Endothelial cell of umbilical vein (primary cell): ENCODE measurements around the gene DEF6. TPM values are rescaled to one million over a fixed set of nuclear protein-coding genes. Genes with fewer than 3 reads are reported as not detected.

ENCODE experiments used
- BruUV-seq: library from RNA; stranded (reverse); fragments of 400-500 nt; replicated peaks from 2 replicates; lab custom pipeline; 2021; lab: Mats Ljungman, UMichigan
- CTCF ChIA-PET: fragments of 300-600, 350-600 bp; sonication (Branson Sonifier 250); formaldehyde crosslinking; loops from one replicate; lab custom pipeline; 2021; ENCODE audit warnings: antibody characterized with exemption, inconsistent platforms; lab: Charles Lee
- POLR2A ChIA-PET: fragments of 300-600, 350-600 bp; sonication (Branson Sonifier 250); formaldehyde crosslinking; loops from one replicate; lab custom pipeline; 2021; ENCODE audit warnings: antibody characterized with exemption, inconsistent platforms; lab: Charles Lee
- DNase-seq: peaks from one replicate; pipeline ENCODE4 v3.0.0-alpha.2; 2011; ENCODE audit warnings: low read depth, low spot score
- FAIRE-seq: peaks from 2 replicates; lab custom pipeline; 2011; peaks lifted over from hg19 to GRCh38; lab: Jason Lieb, UNC
- H2AFZ ChIP-seq: 2 replicates; pipeline ENCODE4 v1.6.0; 2012; ENCODE audit warnings: low read depth, low read length, control low read depth, inconsistent platforms
- H3K27ac ChIP-seq: 2 replicates; pipeline ENCODE4 v1.5.1; 2011; ENCODE audit warnings: low read depth, mild to moderate bottlenecking, control low read depth, low read length, moderate library complexity; ENCODE audit not compliant: insufficient read depth
- H3K27me3 ChIP-seq, 2 experiments: 2 replicates each; pipeline versions ENCODE4 v1.6.0 to v1.6.1; 2011; ENCODE audit warnings: low read length in 2 of 2, mixed read lengths in 1 of 2; ENCODE audit not compliant: control insufficient read depth in 2 of 2, insufficient read depth in 2 of 2
- H3K36me3 ChIP-seq, 2 experiments: 2 replicates in 1 of 2; 3 replicates in 1 of 2; pipeline ENCODE4 v1.5.1; 2011; ENCODE audit warnings: low read length in 2 of 2, mild to moderate bottlenecking in 1 of 2, moderate library complexity in 1 of 2; ENCODE audit not compliant: control insufficient read depth in 2 of 2, insufficient read depth in 2 of 2; ENCODE audit errors: extremely low read depth in 1 of 2
- H3K4me1 ChIP-seq: 3 replicates; pipeline ENCODE4 v1.5.1; 2011; ENCODE audit warnings: mild to moderate bottlenecking, low read length; ENCODE audit not compliant: control insufficient read depth, insufficient read depth; ENCODE audit errors: extremely low read depth
- H3K4me2 ChIP-seq: 2 replicates; pipeline ENCODE4 v1.6.1; 2011; ENCODE audit warnings: low read length, control low read depth, mixed read lengths; ENCODE audit not compliant: insufficient read depth
- H3K4me3 ChIP-seq, 3 experiments: fragments of 200-600 bp in 1 of 3; sonication (generic), shearing (Covaris generic) in 1 of 3; replicated peaks in 1 of 3; 2 replicates each; pipeline ENCODE4 v1.5.1; 2011 to 2016; ENCODE audit warnings: control low read depth in 3 of 3, low read length in 3 of 3, mild to moderate bottlenecking in 2 of 3, inconsistent platforms in 1 of 3, low read depth in 1 of 3, moderate library complexity in 1 of 3; ENCODE audit not compliant: insufficient read depth in 1 of 3
- H3K79me2 ChIP-seq: 2 replicates; pipeline ENCODE4 v1.6.0; 2012; ENCODE audit warnings: low read length, inconsistent platforms; ENCODE audit not compliant: control insufficient read depth, insufficient read depth
- H3K9ac ChIP-seq: replicated peaks from 2 replicates; pipeline ENCODE3; 2011; ENCODE audit warnings: low read length, control low read depth; ENCODE audit not compliant: insufficient read depth; ENCODE audit errors: extremely low read depth
- H3K9me1 ChIP-seq: replicated peaks from 3 replicates; pipeline ENCODE4 v1.6.0; 2011; ENCODE audit warnings: mild to moderate bottlenecking, low read length; ENCODE audit not compliant: control insufficient read depth, insufficient read depth; ENCODE audit errors: extremely low read depth
- H3K9me3 ChIP-seq: replicated peaks from 2 replicates; pipeline ENCODE4 v1.5.1; 2012; ENCODE audit warnings: low read length, inconsistent platforms; ENCODE audit not compliant: control insufficient read depth, insufficient read depth
- H4K20me1 ChIP-seq: replicated peaks from 2 replicates; pipeline ENCODE3; 2011; ENCODE audit warnings: mild to moderate bottlenecking, low read length; ENCODE audit not compliant: control insufficient read depth, insufficient read depth; ENCODE audit errors: extremely low read depth
- CTCF ChIP-seq, 2 donors: IDR thresholded peaks; 1 replicate in 1 of 2; 2 replicates in 1 of 2; pipeline ENCODE4 v1.5.1; 2011; ENCODE audit warnings: low read length in 2 of 2, mild to moderate bottlenecking in 2 of 2, moderate library complexity in 2 of 2, control low read depth in 1 of 2, inconsistent platforms in 1 of 2, low read depth in 1 of 2; ENCODE audit not compliant: insufficient read depth in 1 of 2; ENCODE audit errors: extremely low read depth in 1 of 2
- EZH2 ChIP-seq: IDR thresholded peaks from 2 replicates; pipeline ENCODE4 v1.6.1; 2012; ENCODE audit warnings: borderline replicate concordance, low read depth, mild to moderate bottlenecking, moderate library complexity, low read length, inconsistent platforms; ENCODE audit not compliant: severe bottlenecking
- FOS ChIP-seq: IDR thresholded peaks from 2 replicates; pipeline ENCODE4 v1.6.1; 2011; ENCODE audit warnings: mild to moderate bottlenecking, low read length, moderate library complexity, borderline replicate concordance; ENCODE audit not compliant: insufficient read depth
- GATA2 ChIP-seq: IDR thresholded peaks from 2 replicates; pipeline ENCODE4 v1.7.0; 2011; ENCODE audit warnings: low read depth, mild to moderate bottlenecking, moderate library complexity, mixed read lengths, low read length; ENCODE audit not compliant: insufficient read length, insufficient read depth
- JUN ChIP-seq: IDR thresholded peaks from 2 replicates; pipeline ENCODE4 v1.6.1; 2011; ENCODE audit warnings: borderline replicate concordance, low read depth; ENCODE audit not compliant: insufficient read length, insufficient read depth
- MAX ChIP-seq: IDR thresholded peaks from 2 replicates; pipeline ENCODE4 v1.6.1; 2011; ENCODE audit not compliant: insufficient read depth, insufficient read length
- MYC ChIP-seq: IDR thresholded peaks from one replicate; pipeline ENCODE4 v1.6.1; 2011; ENCODE audit warnings: mild to moderate bottlenecking, low read depth, low read length
- POLR2A ChIP-seq: IDR thresholded peaks from 2 replicates; pipeline ENCODE4 v1.6.1; 2012; ENCODE audit warnings: low read depth, mild to moderate bottlenecking, control low read depth, low read length
- POLR2AphosphoS5 ChIP-seq: IDR thresholded peaks from 2 replicates; pipeline ENCODE4 v1.6.1; 2012; ENCODE audit warnings: low read depth, mild to moderate bottlenecking, control low read depth, low read length, moderate library complexity; ENCODE audit not compliant: insufficient read depth
- dilution Hi-C: fragments of 300-500 bp; cut with MboI; formaldehyde crosslinking; loops from one replicate; pipeline ENCODE4 v1.15.0; 2019; ENCODE audit warnings: low sequenced_read_pairs; ENCODE audit not compliant: extremely low pct_ligation_motif_present
- intact Hi-C: fragments of 100-400 bp; cut with micrococcal nuclease; formaldehyde crosslinking; loops from one replicate; pipeline ENCODE4 v1.10.0; 2022
- polyA plus RNA-seq, 4 experiments: library from polyadenylated mRNA; depleted of rRNA in 3 of 4; stranded (reverse) in 3 of 4; unstranded in 1 of 4; fragments of >200 nt; gene quantifications; 2 replicates each; pipeline versions ENCODE4 v1.2.1 to v1.2.3, GENCODE V29; 2011 to 2012; ENCODE audit warnings: missing spikeins in 1 of 4
- total RNA-seq: library from RNA; stranded (reverse); gene quantifications from 2 replicates; pipeline ENCODE4 v1.2.3, GENCODE V29; 2021

The DEF6 gene
- total and polyA plus RNA-seq, 2 donors (not counting 3 experiments of a cell fraction or from before 2014, with no cell fraction given): 0.59 to 0.77 TPM

- Histone ChIP-seq H2AFZ (no peak overlapping the region), H3K27ac (no peak overlapping the region), H4K20me1 (no peaks in the 10 kb centered on the region), H3K4me3 (no peak overlapping the region), H3K36me3 (no peaks in the 10 kb centered on the region), H3K4me1 (peaks cover 17% of the 10 kb centered on the region), H3K4me2 (no peak overlapping the region), H3K79me2 (no peaks in the 10 kb centered on the region), H3K9me1 (no peaks in the 10 kb centered on the region), H3K27me3 (no peaks in the 10 kb centered on the region), H3K9me3 (no peaks in the 10 kb centered on the region), H3K9ac (no peak overlapping the region)
- ChIA-PET CTCF (interaction anchor here (0.6 to 1.5 kb wide), 5 partner anchors 8 to 149 kb away, joined by 3 to 6 read pairs (median 3); no protein-coding TSS in a partner anchor), POLR2A (no interaction called here)
- TF ChIP-seq GATA2: no peak
- no peak for TF ChIP-seq POLR2AphosphoS5
- no peak for TF ChIP-seq MAX
- TF ChIP-seq MYC: no peak
- no peak for TF ChIP-seq EZH2
- no peak for TF ChIP-seq JUN
- TF ChIP-seq FOS: no peak
- no peak for TF ChIP-seq CTCF (IDR thresholded peaks at IDR 0.05; ENCODE audit: extremely low read depth in 1 of 2, insufficient read depth in 1 of 2, low read depth in 1 of 2, low read length in 2 of 2)
- TF ChIP-seq POLR2A: no peak
- FAIRE-seq (no peak), DNase-seq (no peak)
- dilution Hi-C loops: no loop called here
- intact Hi-C loops: no loop called here
- no TSS peak for BruUV-seq
Measured at GRCh38 chr6:35300848-35301247, 3.2 kb downstream of the DEF6 start.
